Measurements from ENCODE around the gene PFKM. TPM values are rescaled to one million over a fixed set of nuclear protein-coding genes. Genes with fewer than 3 reads are reported as not detected.
"Not testable (repeated sequence)": the region's sequence is repeated elsewhere in the genome, so short reads cannot be mapped to it uniquely, and the experiment has no call there.

The PFKM gene
- total and polyA plus RNA-seq, 12 donors: 121 to 948 (median 668) TPM

DNA sequence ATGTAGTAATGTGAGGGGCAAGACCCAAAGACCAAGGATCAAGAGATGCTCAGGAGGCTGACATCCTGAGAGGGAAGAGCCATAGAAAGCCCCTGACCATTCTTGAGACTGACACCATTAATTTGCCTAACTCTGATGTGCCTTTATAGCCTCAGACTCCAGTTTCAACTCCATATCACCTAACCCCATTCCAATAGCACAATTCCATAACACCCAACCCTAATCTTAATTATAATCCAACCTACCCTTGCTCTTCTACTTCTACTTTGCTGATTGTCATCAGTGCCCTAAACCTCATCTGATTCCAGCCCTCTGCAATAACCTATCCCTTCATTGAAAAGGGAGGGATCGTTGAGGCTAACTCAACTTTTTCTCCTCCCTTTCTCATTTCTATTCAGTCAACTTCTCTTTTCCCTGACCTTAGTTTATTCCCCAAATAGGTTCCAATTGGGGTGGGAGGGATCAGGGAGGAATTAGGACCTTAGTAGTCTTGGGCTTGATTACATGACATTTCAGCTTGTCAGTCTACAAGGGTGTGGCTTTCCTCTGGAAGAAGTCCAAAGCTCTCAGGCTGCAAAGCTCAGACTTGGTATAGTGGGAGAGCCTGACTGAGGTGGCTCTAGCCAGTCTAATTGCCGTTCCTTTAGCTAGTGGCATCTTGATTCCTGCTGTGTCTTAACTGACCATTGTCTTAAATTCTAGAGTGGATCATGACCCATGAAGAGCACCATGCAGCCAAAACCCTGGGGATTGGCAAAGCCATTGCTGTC lies 3.1 kb downstream of the PFKM start:
- DNase-seq: peak in 1 of 2 donors; percentile 34
- Histone ChIP-seq H3K27me3 (no peaks in the 10 kb centered on the region), H3K27ac (peak overlapping the region in 9 of 10 donors; percentile 4 to 86 (median 79)), H3K36me3 (peaks cover 0 to 49% (median 9%) of the 10 kb centered on the region in 9 donors), H3K4me3 (peak overlapping the region in 9 of 10 donors; percentile 3 to 77 (median 43)), H3K9me3 (no peaks in the 10 kb centered on the region), H3K4me1 (peaks cover 0 to 58% (median 18%) of the 10 kb centered on the region in 9 donors)
- TF ChIP-seq, protein P1, sequence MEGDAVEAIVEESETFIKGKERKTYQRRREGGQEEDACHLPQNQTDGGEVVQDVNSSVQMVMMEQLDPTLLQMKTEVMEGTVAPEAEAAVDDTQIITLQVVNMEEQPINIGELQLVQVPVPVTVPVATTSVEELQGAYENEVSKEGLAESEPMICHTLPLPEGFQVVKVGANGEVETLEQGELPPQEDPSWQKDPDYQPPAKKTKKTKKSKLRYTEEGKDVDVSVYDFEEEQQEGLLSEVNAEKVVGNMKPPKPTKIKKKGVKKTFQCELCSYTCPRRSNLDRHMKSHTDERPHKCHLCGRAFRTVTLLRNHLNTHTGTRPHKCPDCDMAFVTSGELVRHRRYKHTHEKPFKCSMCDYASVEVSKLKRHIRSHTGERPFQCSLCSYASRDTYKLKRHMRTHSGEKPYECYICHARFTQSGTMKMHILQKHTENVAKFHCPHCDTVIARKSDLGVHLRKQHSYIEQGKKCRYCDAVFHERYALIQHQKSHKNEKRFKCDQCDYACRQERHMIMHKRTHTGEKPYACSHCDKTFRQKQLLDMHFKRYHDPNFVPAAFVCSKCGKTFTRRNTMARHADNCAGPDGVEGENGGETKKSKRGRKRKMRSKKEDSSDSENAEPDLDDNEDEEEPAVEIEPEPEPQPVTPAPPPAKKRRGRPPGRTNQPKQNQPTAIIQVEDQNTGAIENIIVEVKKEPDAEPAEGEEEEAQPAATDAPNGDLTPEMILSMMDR (IDR thresholded peaks at IDR 0.05): no peak
- intact Hi-C loops (cut with DNase I): loop anchor here in 2 of 10 donors (5.0 kb wide), 1 partner anchor 35 kb away; the partner anchor contains the start of gene ASB8 (in 2 of the 2)
- 46 to 65% methylated on average over 2 of the region's 2 CpGs for WGBS, 2 donors
- peak in 4 of 8 donors; percentile 34 to 48 (median 41) for ATAC-seq

DNA sequence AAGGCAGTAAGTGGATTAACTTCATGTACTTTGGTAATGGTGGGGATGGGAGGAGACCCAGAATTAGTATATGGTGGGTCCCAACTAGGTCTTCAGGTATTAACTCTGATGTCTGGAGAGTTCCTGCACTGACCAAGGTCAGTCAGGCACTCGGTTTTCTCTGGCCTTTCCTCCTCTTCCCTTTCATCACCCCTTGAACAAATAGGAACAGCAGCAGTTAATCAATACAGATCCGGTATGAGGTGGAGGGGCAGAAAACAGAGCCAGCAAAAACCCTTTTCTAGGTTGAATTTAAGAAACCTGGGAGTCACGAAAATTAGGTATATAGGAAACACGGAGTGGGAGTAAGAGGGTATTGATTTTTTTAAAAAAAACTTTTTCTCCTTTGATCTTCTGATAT lies 4.0 kb downstream of the PFKM start:
- intact Hi-C loops (cut with DNase I): loop anchor here in 2 of 10 donors (5.0 kb wide), 1 partner anchor 34 kb away; the partner anchor contains the start of gene ASB8 (in 2 of the 2)
- Histone ChIP-seq H3K27ac (peak overlapping the region in 9 of 10 donors; percentile 4 to 86 (median 79)), H3K4me1 (peaks cover 0 to 67% (median 18%) of the 10 kb centered on the region in 9 donors), H3K27me3 (no peaks in the 10 kb centered on the region), H3K4me3 (peak overlapping the region; percentile 3 to 77 (median 38)), H3K9me3 (no peaks in the 10 kb centered on the region), H3K36me3 (peaks cover 0 to 58% (median 9%) of the 10 kb centered on the region in 9 donors)
- DNase-seq (no peak), ATAC-seq (no peak)
- TF ChIP-seq, protein P1 (IDR thresholded peaks at IDR 0.05): no peak
- 51 to 67% methylated on average over 4 of the region's 4 CpGs for WGBS, 2 donors

DNA sequence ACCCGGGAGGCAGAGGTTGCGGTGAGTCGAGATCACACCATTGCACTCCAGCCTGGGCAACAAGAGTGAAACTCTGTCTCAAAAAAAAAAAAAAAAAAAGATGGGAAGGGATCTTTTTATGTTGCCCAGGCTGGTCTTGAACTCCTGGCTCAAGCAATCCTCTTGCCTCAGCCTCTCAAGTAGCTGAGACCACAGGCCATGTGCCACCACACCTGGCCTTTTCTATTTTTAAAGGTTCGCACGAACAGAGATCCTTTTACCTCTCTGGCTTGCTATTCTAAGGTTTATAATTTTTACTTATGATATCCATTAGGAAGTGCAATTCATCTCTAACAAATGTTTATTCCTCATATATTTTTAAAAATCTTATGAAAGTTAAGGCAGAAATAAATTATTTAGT lies 6.4 kb downstream of the PFKM start:
- H3K9me3 ChIP-seq; DNase-seq; H3K27me3 ChIP-seq; ATAC-seq; intact Hi-C loops (cut with DNase I): not testable (repeated sequence)
- Histone ChIP-seq H3K4me3 (peak overlapping the region in 1 of 10 donors; percentile 77), H3K27ac (peak overlapping the region; percentile 4 to 86 (median 76)), H3K4me1 (peaks cover 0 to 73% (median 15%) of the 10 kb centered on the region in 9 donors), H3K36me3 (peaks cover 0 to 82% (median 14%) of the 10 kb centered on the region in 9 donors)
- 80 to 89% methylated on average over 5 of the region's 5 CpGs for WGBS, 2 donors

DNA sequence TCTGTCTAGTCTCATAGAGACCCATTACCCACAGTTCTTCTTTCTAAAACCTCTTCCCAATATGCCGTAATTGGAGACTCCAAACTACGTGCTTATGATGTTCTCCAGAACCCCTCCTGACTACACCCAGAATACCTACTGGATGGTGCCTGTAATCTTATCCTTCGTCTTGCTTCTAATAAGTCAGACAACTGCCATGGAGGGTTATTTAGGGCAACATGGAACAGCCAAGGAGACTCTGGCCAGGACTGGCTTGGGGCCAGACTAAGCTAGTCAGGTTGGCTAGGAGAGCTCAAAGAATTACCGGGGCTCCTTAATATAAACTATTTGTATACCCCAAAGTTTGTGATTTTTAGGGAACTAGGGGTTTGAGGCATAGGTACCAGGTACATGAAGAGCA lies 6.8 kb downstream of the PFKM start:
- intact Hi-C loops (cut with DNase I): no loop called here
- WGBS, 2 donors: 50 to 59% methylated on average over 4 of the region's 4 CpGs
- Histone ChIP-seq H3K27ac (peak overlapping the region in 9 of 10 donors; percentile 4 to 86 (median 79)), H3K27me3 (no peaks in the 10 kb centered on the region), H3K9me3 (no peaks in the 10 kb centered on the region), H3K4me3 (peak overlapping the region in 4 of 10 donors; percentile 5 to 26 (median 22)), H3K36me3 (peaks cover 0 to 86% (median 18%) of the 10 kb centered on the region in 9 donors), H3K4me1 (peaks cover 0 to 73% (median 17%) of the 10 kb centered on the region in 9 donors)
- peak; percentile 69 to 95 (median 90) for ATAC-seq
- TF ChIP-seq, protein P1 (IDR thresholded peaks at IDR 0.05): no peak
- DNase-seq: peak; percentile 59
